Ovary (tissue), 9 donors: ENCODE data around the gene GRID1. TPM values are rescaled to one million over a fixed set of nuclear protein-coding genes. Genes with fewer than 3 reads are reported as not detected.

Experiments
- DNase-seq, 5 donors: peaks; one replicate each; pipeline ENCODE4 v3.0.0-alpha.2; 2019 to 2020
- H3K27ac ChIP-seq, 2 donors: fragments of 200-600 bp; one replicate each; pipeline versions ENCODE4 v1.5.1 to v1.8.0; 2019 to 2022
- H3K27me3 ChIP-seq: fragments of 200-600 bp; one replicate; pipeline ENCODE4 v1.8.0; 2022
- H3K36me3 ChIP-seq: fragments of 200-600 bp; sonication (generic); one replicate; pipeline ENCODE4 v1.5.1; 2019
- H3K4me1 ChIP-seq: one replicate; pipeline ENCODE4 v1.8.1; 2013; ENCODE audit warnings: mild to moderate bottlenecking, moderate library complexity; ENCODE audit not compliant: insufficient read depth
- H3K4me3 ChIP-seq: fragments of 200-600 bp; sonication (generic); one replicate; pipeline ENCODE4 v1.5.1; 2017
- H3K9me3 ChIP-seq, 2 donors: fragments of 200-600 bp in 1 of 2; sonication (generic) in 1 of 2; one replicate each; pipeline versions ENCODE4 v1.5.1 to v1.8.1; 2013 to 2019; ENCODE audit warnings: mild to moderate bottlenecking in 1 of 2, moderate library complexity in 1 of 2
- CTCF ChIP-seq, 3 donors: fragments of 450-650 bp in 2 of 3; fragments of 200-600 bp in 1 of 3; IDR thresholded peaks; one replicate each; pipeline versions ENCODE4 v1.5.1 to v1.8.0; 2016 to 2022; ENCODE audit warnings: antibody characterized with exemption in 3 of 3, mild to moderate bottlenecking in 1 of 3
- EP300 ChIP-seq: sonication (generic); formaldehyde crosslinking; IDR thresholded peaks from one replicate; pipeline ENCODE4 v1.6.1; 2017; ENCODE audit warnings: antibody characterized with exemption
- POLR2A ChIP-seq: fragments of 450-650 bp; IDR thresholded peaks from one replicate; pipeline ENCODE4 v1.6.1; 2017; ENCODE audit warnings: antibody characterized with exemption, mild to moderate bottlenecking, moderate library complexity
- WGBS, 3 donors: extraction: QIAGEN DNeasy Blood & Tissue Kit in 1 of 3; methylation state at CpG; one replicate each; pipeline versions ENCODE4 v1.1.5 to v1.1.7; 2013 to 2017; 5-methylcytosine and 5-hydroxymethylcytosine counted together
- intact Hi-C, 4 donors: fragments of 100-400 bp; cut with DNase I; formaldehyde crosslinking; loops; one replicate each; pipeline versions ENCODE4 v1.11.0 to v1.15.1; 2022 to 2023
- microRNA counts: library from miRNA; unstranded; fragments of <30 nt; microRNA quantifications from one replicate; lab custom pipeline; 2016
- microRNA-seq, 3 donors: library from miRNA; unstranded; fragments of <30 nt; microRNA quantifications; one replicate each; pipeline versions ENCODE4 to v1.2.0, GENCODE V29; 2019 to 2020
- polyA plus RNA-seq, 2 donors: library from polyadenylated mRNA; stranded (reverse); fragments of 200-250 nt in 1 of 2; fragments of 350-450 nt in 1 of 2; fragmentation: Illumina TruSeq in 1 of 2; extraction: RNeasy Lipid Tissue Mini Kit (QIAGEN cat#74804) in 1 of 2; gene quantifications; one replicate each; pipeline ENCODE4 v1.2.3, GENCODE V29; 2013 to 2014
- small RNA-seq: library from RNA; depleted of rRNA; stranded (forward); fragments of <200 nt; gene quantifications from one replicate; pipeline ENCODE3, GENCODE V24; 2016
- total RNA-seq, 7 donors: library from RNA; depleted of rRNA in 2 of 7; stranded (reverse); fragments of >200 nt in 2 of 7; fragmentation: NEBNext Ultra II Directional in 3 of 7; extraction: Animal tissue kit (Norgen Biotek cat#: 25700) in 3 of 7; gene quantifications; one replicate each; pipeline versions ENCODE4 v1.1.0 to v1.2.4, GENCODE V29; 2016 to 2023
- donor health status: DM: no; HTN: no; CAD: no; lungs with moderate emphysema.
- donor health status: DM: no; HTN: no; CAD: no.
- donor health status: Bipolar disorder and iron deficiency.
- donor health status: DM: yes; HTN: yes; CAD: no.
- donor health status: DM: no; HTN: no; CAD: no.
- donor health status: DM: yes; HTN: yes; CAD: no.

Gene GRID1
- total and polyA plus RNA-seq, 9 donors = 0.57 to 6.2 (median 1.8) TPM

DNA sequence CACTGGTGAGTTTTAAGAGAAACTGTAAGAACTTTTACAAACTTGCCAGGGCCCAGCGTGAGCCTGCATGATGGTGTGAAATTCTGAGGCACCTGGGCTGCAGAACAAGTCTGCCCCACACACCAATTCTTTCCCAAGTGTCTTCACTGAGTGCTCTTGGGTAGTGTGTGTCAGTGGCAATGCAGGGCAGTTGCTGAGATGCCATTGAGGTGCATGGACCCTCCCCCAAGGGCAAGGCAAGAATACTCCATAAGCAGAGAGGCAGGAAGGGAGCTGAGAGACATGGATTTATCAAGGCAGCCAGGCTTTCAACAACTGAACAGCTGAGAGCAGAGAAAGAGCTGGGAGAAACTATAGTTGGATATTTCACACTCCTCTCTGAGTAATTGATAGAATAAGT, 801.2 kb downstream of the GRID1 start:
- WGBS, 3 donors = 9 to 21% (median 17%) methylated on average over 1 of the region's 1 CpG
- TF ChIP-seq EP300 = no peak
- TF ChIP-seq POLR2A = no peak
- no peak for TF ChIP-seq CTCF (IDR thresholded peaks at IDR 0.05)
- intact Hi-C loops = no loop called here
- Histone ChIP-seq H3K27me3 (peaks cover 2% of the 10 kb centered on the region), H3K4me1 (no peaks in the 10 kb centered on the region), H3K9me3 (no peaks in the 10 kb centered on the region), H3K27ac (no peak overlapping the region), H3K4me3 (no peak overlapping the region), H3K36me3 (no peaks in the 10 kb centered on the region)
- no peak for DNase-seq

- intact Hi-C loops = no loop called here
- no peak for TF ChIP-seq EP300
- TF ChIP-seq CTCF (IDR thresholded peaks at IDR 0.05) = no peak
- TF ChIP-seq POLR2A = no peak
Measured at GRCh38 chr10:85558533-85558932, 808.1 kb downstream of the GRID1 start.

GRCh38 chr10:85557706-85558105, 808.9 kb downstream of the GRID1 start:
- no peak for TF ChIP-seq POLR2A
- no peak for TF ChIP-seq CTCF (IDR thresholded peaks at IDR 0.05)
- TF ChIP-seq EP300 = no peak
- DNase-seq = no peak
- H3K27ac ChIP-seq = no peak overlapping the region
- 90 to 92% (median 91%) methylated on average over 2 of the region's 2 CpGs for WGBS, 3 donors
- H3K4me3 ChIP-seq = no peak overlapping the region
- H3K4me1 ChIP-seq = no peaks in the 10 kb centered on the region
- intact Hi-C loops = no loop called here
- H3K9me3 ChIP-seq = no peaks in the 10 kb centered on the region
- no peaks in the 10 kb centered on the region for H3K36me3 ChIP-seq
- no peaks in the 10 kb centered on the region for H3K27me3 ChIP-seq

More at GRCh38 chr10:85558533-85558932, 808.1 kb downstream of the GRID1 start:
- Histone ChIP-seq H3K9me3 (no peaks in the 10 kb centered on the region), H3K4me3 (no peak overlapping the region), H3K36me3 (no peaks in the 10 kb centered on the region), H3K4me1 (no peaks in the 10 kb centered on the region), H3K27ac (no peak overlapping the region), H3K27me3 (no peaks in the 10 kb centered on the region)
- WGBS, 3 donors = 56 to 65% (median 63%) methylated on average over 6 of the region's 6 CpGs
- DNase-seq = no peak

GRCh38 chr10:85557077-85557476, 809.5 kb downstream of the GRID1 start:
- TF ChIP-seq EP300 (no peak), POLR2A (no peak), CTCF (IDR thresholded peaks at IDR 0.05) (no peak)
- no peak overlapping the region for H3K27ac ChIP-seq
- WGBS, 3 donors = 61 to 75% (median 62%) methylated on average over 2 of the region's 2 CpGs
- no peak overlapping the region for H3K4me3 ChIP-seq
- no peaks in the 10 kb centered on the region for H3K4me1 ChIP-seq
- H3K27me3 ChIP-seq = no peaks in the 10 kb centered on the region
- no peaks in the 10 kb centered on the region for H3K9me3 ChIP-seq
- intact Hi-C loops = no loop called here
- DNase-seq = no peak
- no peaks in the 10 kb centered on the region for H3K36me3 ChIP-seq

MicroRNAs encoded within 50 kb of the gene (microRNA counts, 767-probe panel; counts per million panel counts)
- microRNA hsa-miR-346 (lab: Ali Mortazavi, UCI) = 530 counts per million, percentile 78 among the panel's probes with 10 or more counts

Small RNA genes lying within 50 kb of the gene (microRNA-seq; reads per million reads assigned to microRNA genes)
- gene MIR346 = 1.4 to 2.2 (median 1.9) reads per million in 3 donors

Small RNA genes lying within 50 kb of the gene (small RNA-seq; reads per million reads assigned to genes)
- gene MIR346 (not detected), gene RF02271 (not detected), gene RN7SKP238 (not detected), gene RNA5SP322 (not detected)

Other genes starting within 250 kb of the GRID1 start
- 10 to 100 TPM; 26.0 to 33.3 (median 31.8) TPM for gene WAPL, start 155.0 kb upstream of the GRID1 start, total RNA-seq
- 10 to 100 TPM; 15.3 to 19.0 TPM for gene WAPL, start 155.0 kb upstream of the GRID1 start, polyA plus RNA-seq